ENCODE measurements around the gene SMYD3. TPM values are rescaled to one million over a fixed set of nuclear protein-coding genes. Genes with fewer than 3 reads are reported as not detected.

Gene SMYD3
- total and polyA plus RNA-seq, 4 donors: 10.5 to 40.1 (median 32.5) TPM

DNA sequence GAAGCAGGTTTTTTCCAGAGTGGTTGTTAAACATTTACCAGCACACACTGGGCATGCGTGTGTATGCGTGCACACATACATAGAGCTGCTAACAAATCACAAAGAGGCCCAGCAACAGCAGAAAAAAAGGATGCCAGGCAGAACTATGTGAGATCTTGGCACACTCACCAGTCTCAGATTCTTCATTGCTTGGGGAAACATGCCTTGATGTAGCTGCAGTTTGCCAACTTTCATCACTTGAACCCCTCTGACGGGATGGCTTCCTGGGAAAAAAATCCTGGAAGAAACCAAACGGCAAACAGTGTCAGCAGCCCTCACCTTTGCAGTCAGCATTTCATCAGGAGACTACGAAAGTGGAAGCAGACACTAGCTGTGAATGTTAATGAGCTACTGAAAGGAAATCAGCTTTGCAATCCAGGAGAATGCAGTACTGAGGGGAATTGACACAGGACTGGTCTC is 743.2 kb downstream of the SMYD3 start:
- TF ChIP-seq, protein P1, sequence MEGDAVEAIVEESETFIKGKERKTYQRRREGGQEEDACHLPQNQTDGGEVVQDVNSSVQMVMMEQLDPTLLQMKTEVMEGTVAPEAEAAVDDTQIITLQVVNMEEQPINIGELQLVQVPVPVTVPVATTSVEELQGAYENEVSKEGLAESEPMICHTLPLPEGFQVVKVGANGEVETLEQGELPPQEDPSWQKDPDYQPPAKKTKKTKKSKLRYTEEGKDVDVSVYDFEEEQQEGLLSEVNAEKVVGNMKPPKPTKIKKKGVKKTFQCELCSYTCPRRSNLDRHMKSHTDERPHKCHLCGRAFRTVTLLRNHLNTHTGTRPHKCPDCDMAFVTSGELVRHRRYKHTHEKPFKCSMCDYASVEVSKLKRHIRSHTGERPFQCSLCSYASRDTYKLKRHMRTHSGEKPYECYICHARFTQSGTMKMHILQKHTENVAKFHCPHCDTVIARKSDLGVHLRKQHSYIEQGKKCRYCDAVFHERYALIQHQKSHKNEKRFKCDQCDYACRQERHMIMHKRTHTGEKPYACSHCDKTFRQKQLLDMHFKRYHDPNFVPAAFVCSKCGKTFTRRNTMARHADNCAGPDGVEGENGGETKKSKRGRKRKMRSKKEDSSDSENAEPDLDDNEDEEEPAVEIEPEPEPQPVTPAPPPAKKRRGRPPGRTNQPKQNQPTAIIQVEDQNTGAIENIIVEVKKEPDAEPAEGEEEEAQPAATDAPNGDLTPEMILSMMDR (IDR thresholded peaks at IDR 0.05; ENCODE audit: control extremely low read depth, extremely low read depth): no peak
- H3K4me3 ChIP-seq: no peak overlapping the region
- H3K4me1 ChIP-seq (ENCODE audit: control insufficient read depth in 5 of 5, insufficient read depth in 5 of 5, low read length in 5 of 5): no peaks in the 10 kb centered on the region
- H3K27me3 ChIP-seq (ENCODE audit: control insufficient read depth in 3 of 3, insufficient read depth in 3 of 3, low read length in 2 of 3): no peaks in the 10 kb centered on the region
- peaks cover 0 to 6% (median 0%) of the 10 kb centered on the region in 4 donors for H3K36me3 ChIP-seq (ENCODE audit: control insufficient read depth in 4 of 4, insufficient read depth in 4 of 4, low read length in 4 of 4)
- no peaks in the 10 kb centered on the region for H3K9me3 ChIP-seq (ENCODE audit: control insufficient read depth in 4 of 4, insufficient read depth in 3 of 4, low read length in 3 of 4)
- WGBS, 2 donors: 87 to 88% methylated on average over 5 of the region's 5 CpGs
- H3K9ac ChIP-seq (ENCODE audit: insufficient read depth in 1 of 2, low read length in 2 of 2): no peak overlapping the region
- H3K27ac ChIP-seq (ENCODE audit: low read depth in 1 of 2, low read length in 1 of 2): no peak overlapping the region
- ATAC-seq (ENCODE audit: insufficient read depth, low FRiP score) (no peak), DNase-seq (no peak)

DNA sequence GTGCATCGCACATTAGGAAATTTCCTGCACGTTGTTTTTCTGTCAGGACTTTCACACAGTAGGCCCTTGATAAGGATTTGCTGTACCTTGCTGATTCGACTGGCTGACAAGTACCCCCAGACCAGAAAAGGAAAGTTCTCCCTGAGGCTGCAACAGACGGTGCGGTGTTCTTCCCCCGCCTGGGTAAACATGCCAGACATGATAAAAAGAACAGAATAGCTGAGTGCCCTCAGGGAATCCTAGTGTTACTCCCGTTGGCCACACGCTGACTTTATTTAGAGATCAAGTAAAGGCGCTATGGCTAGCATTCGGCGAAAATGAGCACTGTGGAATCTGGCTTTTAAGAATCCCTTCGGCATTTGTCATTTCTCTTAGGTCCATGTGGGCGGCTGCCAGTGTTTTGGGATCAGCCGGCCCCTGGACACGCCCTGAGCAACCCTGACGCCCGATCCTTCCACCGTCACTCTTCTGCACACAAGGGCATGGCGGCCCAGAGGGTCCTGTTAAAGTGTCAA is 744.6 kb downstream of the SMYD3 start:
- TF ChIP-seq, protein P1 (IDR thresholded peaks at IDR 0.05; ENCODE audit: control extremely low read depth, extremely low read depth): no peak
- Histone ChIP-seq H3K9me3 (ENCODE audit: control insufficient read depth in 4 of 4, insufficient read depth in 3 of 4, low read length in 3 of 4) (no peaks in the 10 kb centered on the region), H3K4me3 (no peak overlapping the region), H3K4me1 (ENCODE audit: control insufficient read depth in 5 of 5, insufficient read depth in 5 of 5, low read length in 5 of 5) (no peaks in the 10 kb centered on the region), H3K27ac (ENCODE audit: low read depth in 1 of 2, low read length in 1 of 2) (no peak overlapping the region), H3K27me3 (ENCODE audit: control insufficient read depth in 3 of 3, insufficient read depth in 3 of 3, low read length in 2 of 3) (no peaks in the 10 kb centered on the region), H3K9ac (ENCODE audit: insufficient read depth in 1 of 2, low read length in 2 of 2) (no peak overlapping the region), H3K36me3 (ENCODE audit: control insufficient read depth in 4 of 4, insufficient read depth in 4 of 4, low read length in 4 of 4) (peaks cover 0 to 5% (median 0%) of the 10 kb centered on the region in 4 donors)
- ATAC-seq (ENCODE audit: insufficient read depth, low FRiP score) (no peak), DNase-seq (no peak)
- WGBS, 2 donors: 93 to 94% methylated on average over 19 of the region's 19 CpGs

DNA sequence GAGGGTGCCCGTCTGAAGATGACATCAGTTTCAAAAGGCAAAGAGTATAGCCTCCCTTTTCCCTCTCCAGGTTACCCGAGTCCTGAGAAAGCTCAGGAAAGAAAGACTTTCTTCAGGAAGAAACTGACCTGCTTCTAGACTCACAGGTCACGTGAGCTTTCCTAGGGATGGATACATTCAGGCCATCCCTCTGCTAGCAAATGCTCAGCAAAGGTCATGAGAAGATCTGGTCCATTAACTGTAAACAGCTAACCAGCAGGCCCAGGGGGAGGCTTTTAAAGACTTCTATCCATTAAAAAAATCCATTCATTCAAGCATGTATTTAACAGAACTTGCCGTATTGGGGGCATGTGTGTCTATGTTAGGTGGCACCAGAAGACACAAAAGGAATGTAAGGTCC is 746.8 kb downstream of the SMYD3 start:
- ATAC-seq (ENCODE audit: insufficient read depth, low FRiP score): no peak
- Histone ChIP-seq H3K4me1 (ENCODE audit: control insufficient read depth in 5 of 5, insufficient read depth in 5 of 5, low read length in 5 of 5) (no peaks in the 10 kb centered on the region), H3K4me3 (no peak overlapping the region), H3K27me3 (ENCODE audit: control insufficient read depth in 3 of 3, insufficient read depth in 3 of 3, low read length in 2 of 3) (no peaks in the 10 kb centered on the region), H3K36me3 (ENCODE audit: control insufficient read depth in 4 of 4, insufficient read depth in 4 of 4, low read length in 4 of 4) (peaks cover 0 to 4% (median 0%) of the 10 kb centered on the region in 4 donors), H3K9me3 (ENCODE audit: control insufficient read depth in 4 of 4, insufficient read depth in 3 of 4, low read length in 3 of 4) (no peaks in the 10 kb centered on the region), H3K9ac (ENCODE audit: insufficient read depth in 1 of 2, low read length in 2 of 2) (no peak overlapping the region), H3K27ac (ENCODE audit: low read depth in 1 of 2, low read length in 1 of 2) (no peak overlapping the region)
- TF ChIP-seq, protein P1 (IDR thresholded peaks at IDR 0.05; ENCODE audit: control extremely low read depth, extremely low read depth): no peak
- WGBS, 2 donors: 95 to 97% methylated on average over 4 of the region's 4 CpGs
- no peak for DNase-seq

DNA sequence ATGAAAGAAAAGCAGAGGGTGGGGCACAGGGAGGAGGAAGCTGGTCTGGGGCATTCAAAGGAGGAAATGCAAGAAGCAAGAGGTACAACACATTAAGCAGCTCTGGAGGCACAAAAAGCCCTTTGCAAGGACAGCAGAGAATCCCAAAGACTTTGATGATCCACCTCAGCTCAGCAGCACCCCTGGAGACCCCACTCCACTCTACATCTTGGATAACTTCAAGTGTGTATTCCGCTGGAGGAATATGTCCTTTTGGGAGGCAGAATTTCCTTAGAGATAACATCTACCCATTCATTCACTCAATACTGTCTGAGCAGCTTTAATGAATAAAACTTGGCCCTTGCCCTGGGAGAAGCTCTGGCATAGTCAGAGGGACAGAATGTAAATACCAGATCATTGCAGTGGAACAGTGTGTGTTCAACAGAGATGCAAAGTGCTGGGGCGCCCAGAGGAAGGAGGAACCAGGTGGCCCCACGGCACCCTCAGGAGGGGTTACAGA is 752.6 kb downstream of the SMYD3 start:
- ATAC-seq (ENCODE audit: insufficient read depth, low FRiP score): no peak
- 82 to 84% methylated on average over 3 of the region's 3 CpGs for WGBS, 2 donors
- no peaks in the 10 kb centered on the region for H3K36me3 ChIP-seq (ENCODE audit: control insufficient read depth in 4 of 4, insufficient read depth in 4 of 4, low read length in 4 of 4)
- H3K9ac ChIP-seq (ENCODE audit: insufficient read depth in 1 of 2, low read length in 2 of 2): no peak overlapping the region
- H3K27ac ChIP-seq (ENCODE audit: low read depth in 1 of 2, low read length in 1 of 2): no peak overlapping the region
- H3K9me3 ChIP-seq (ENCODE audit: control insufficient read depth in 4 of 4, insufficient read depth in 3 of 4, low read length in 3 of 4): peaks cover 0 to 5% (median 1%) of the 10 kb centered on the region in 4 donors
- H3K4me3 ChIP-seq: no peak overlapping the region
- H3K27me3 ChIP-seq (ENCODE audit: control insufficient read depth in 3 of 3, insufficient read depth in 3 of 3, low read length in 2 of 3): no peaks in the 10 kb centered on the region
- H3K4me1 ChIP-seq (ENCODE audit: control insufficient read depth in 5 of 5, insufficient read depth in 5 of 5, low read length in 5 of 5): peaks cover 0 to 6% (median 4%) of the 10 kb centered on the region in 5 donors
- no peak for DNase-seq
- TF ChIP-seq, protein P1 (IDR thresholded peaks at IDR 0.05; ENCODE audit: control extremely low read depth, extremely low read depth): no peak
